ENCODE results near the gene MAPK7.

MAPK7 gene

DNA sequence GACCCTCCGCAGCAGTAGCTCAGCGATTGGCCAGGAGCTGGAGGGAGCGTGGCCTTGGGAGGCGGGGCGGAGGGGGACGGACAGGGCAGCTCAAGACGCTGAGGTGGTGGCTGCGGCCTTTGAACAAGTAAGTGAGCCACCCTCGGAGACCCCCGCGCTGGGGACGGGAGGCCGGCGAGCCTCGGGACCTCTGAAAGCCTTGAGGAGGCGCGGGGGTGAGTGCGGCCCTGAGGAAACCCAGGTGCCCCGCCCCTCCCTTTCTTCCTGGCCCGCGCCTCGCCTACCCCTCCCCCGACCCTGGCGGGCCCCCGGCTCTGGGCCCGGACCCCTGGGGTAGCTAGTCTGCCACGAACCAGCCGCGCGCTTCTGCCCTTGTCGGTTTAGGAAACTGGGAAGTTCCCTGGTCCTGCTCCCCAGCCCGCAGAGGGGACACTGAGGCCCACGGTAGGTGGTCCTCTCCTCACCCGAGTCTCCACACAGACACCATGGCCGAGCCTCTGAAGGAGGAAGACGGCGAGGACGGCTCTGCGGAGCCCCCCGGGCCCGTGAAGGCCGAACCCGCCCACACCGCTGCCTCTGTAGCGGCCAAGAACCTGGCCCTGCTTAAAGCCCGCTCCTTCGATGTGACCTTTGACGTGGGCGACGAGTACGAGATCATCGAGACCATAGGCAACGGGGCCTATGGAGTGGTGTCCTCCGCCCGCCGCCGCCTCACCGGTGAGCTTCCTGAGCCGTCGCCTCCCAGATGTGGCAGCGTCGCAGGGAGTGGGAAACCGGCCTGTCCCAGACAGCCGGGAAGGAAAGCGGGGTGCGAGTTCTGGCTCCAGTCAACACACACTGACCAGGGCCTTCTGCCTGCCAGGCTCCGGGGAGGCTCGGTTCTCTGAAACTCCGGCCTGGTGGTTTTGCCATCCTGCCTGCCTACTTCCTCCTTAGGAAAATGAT is at the start of gene MAPK7:
Gene MAPK7, plus strand, starts transcription at position 83 of the 945 bp plus-strand sequence. Its CDS starts 403 bp downstream, at position 486.
- no peak for DNase-seq

DNA sequence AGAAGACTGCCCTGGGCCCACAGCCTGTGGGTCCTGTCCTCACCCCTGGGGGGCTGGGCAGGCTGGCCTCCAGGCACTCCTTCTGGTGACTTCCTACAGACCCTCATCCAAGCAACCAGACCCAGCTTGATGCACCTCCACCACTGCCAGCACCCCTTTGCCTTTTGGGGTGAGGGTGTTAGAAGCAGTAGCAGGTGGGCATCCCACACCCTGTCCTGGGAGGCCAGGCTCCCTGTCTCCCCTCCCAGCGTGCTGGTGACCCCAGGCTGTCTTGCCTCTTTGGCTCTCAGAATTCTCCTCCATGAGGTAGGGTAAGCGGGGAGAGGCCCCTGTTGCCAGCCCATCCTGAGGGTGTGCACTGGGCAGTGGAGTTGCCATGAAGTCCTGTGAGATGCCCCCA is 49.2 kb upstream of the MAPK7 start:
- no peak for DNase-seq

DNA sequence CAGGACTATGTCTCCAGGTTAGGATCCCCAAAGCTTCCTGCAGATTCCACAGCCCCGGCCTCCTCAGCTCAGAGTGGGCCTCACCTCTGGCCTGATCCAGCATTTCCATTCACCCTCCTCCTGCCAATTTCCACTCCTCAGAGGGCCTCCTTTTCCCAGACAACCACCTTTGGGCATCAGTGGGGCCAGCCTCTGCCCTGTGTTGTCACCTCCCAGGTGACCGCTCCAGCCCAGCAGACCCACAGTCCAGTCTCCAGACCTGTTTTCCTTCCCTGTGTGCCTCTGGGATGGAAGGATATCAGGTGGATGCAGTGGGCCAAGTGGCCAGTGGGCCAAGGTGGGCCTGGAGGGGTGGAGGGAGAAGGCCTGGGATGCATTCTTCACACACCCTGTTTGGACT is 48.5 kb upstream of the MAPK7 start:
- DNase-seq: no peak

DNA sequence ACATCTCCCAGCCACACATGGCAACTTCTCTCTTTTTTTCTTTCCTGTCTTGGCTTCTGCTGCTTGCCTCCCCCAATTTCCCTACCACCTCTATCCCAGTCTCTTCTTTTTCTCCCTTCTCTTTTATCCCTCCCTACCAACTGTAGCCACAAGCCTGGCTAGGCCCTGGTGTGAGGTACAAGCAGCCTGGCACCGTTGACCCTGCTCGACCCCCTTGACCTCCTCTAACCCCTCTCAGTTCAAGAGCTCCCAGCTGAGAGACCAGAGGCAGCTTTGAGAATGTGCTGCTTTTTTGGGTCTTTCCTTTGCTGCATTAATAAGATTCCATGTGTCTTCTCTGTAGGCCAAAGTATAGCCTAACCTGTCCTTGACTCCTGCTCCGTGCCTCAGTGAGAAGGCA is 48.0 kb upstream of the MAPK7 start:
- no peak for DNase-seq

DNA sequence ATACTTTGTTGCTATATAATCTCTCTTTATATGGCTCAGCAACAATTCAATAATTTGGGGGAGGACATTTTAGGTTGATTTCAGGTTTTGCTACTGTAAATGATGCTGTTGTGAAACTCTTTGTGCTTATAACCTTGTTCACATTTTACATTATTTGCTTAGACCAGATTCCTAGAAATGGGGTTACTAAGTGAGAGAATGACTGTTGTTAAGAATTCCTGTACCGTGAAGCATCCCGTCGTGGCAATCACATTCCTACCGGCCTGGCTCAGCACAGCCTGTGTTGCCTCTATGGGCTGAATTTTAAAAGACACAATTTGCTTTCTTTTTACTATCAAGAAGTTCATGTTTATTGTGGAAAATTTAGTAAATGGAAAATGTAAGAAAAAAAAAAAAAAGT is 47.2 kb upstream of the MAPK7 start:
- DNase-seq: no peak

GRCh38 chr17:19331543-19332245 is 46.6 kb upstream of the MAPK7 start:
- no peak for DNase-seq

- DNase-seq: no peak
Measured at GRCh38 chr17:19332371-19333131, 45.7 kb upstream of the MAPK7 start.

DNA sequence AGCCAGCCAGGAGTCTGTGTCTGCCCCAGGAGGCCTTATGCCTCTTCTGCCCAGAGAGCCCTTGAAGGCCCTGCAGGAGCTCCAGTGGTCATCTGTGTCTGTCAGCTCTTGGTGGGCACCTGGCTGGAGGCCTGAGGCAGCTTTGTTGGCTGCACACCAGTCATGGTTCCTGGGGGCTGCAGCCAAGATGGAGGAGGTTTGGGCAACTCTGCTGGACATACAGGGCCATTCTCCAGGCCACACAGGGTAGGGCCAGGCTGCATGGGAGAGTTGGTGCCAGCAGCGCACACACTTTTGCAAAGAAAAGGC is 45.2 kb upstream of the MAPK7 start:
- no peak for DNase-seq

DNA sequence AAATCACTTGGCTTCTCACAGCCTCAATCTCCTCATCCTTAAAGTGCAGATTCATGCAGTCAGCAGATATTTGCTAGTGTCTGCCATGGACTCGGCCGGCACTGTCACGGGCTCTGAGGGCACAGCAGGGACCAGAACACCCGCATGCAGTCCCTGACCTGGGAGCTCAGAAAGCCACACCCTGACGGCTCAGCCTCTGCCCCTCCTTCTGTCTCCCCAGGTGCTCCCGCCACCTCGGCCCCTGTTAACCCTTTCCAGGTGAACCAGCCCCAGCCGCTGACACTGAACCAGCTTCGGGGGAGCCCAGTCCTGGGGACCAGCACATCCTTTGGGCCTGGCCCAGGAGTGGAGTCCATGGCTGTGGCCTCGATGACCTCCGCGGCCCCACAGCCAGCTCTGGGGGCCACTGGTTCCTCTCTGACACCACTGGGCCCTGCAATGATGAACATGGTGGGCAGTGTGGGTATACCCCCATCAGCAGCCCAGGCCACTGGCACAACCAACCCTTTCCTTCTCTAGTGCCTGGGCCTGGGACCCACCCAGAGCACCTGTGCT is 44.5 kb upstream of the MAPK7 start:
- DNase-seq: no peak

GRCh38 chr17:19334331-19334730 is 44.0 kb upstream of the MAPK7 start:
- no peak for DNase-seq

DNA sequence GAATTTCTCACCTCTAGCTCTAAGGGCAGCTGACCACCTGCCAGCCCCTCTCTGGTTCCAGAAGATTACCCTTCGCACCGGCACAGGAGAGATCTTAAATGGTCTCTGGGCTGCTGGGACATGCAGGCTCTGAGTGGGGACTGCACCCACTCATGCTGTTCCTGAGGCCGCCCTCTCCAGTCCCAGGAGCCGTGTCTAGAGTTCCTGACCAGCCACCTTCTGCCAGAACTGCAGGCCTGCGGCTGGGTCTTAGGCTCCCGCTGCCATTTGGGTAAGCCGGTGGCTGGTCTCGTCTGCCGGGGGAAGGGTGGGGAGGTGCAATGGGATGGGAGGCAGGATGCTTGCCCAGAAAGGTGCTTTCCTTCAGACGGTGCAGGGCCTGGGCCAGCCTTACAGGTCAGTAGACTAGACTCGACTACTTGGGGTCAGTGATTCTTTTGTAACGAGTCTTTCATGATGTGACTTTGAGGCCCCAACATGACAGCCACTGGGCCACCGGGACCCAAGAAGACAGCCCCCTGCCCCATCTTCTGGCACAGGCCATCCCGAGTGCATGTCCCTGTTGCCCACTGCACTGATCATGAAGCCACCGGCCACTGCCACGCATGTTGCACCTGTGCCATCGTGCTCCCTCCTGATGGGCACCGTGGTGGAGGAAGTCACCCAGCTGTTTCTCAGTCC is 42.2 kb upstream of the MAPK7 start:
- no peak for DNase-seq

GRCh38 chr17:19336938-19337711 is 41.2 kb upstream of the MAPK7 start:
- no peak for DNase-seq

- no peak for DNase-seq
Measured at GRCh38 chr17:19337712-19338023, 40.6 kb upstream of the MAPK7 start.

- no peak for DNase-seq
Measured at GRCh38 chr17:19338031-19338990, 40.0 kb upstream of the MAPK7 start.

DNA sequence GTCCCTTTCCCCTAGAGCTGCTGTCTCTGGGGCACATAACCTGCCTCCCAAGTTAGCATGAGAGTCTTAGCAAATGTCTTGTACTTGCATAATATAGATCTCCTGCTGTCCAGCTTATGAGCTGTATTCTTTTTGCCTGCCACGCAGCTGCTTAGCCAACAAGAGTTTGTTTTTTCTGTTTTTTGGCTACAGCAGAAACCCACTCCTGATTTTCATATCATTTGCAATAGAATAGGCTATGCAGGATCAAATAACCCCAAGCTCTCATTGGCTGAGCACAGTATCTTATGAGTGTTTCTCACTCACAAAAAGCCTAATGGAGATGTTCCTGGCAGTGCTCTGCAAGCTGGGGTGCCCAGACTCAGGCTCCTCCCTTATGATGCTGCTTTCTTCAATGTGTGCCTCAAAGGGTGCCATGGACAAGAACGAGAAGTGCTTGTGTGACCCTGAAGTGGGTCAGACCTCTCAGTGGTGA is 38.9 kb upstream of the MAPK7 start:
- no peak for DNase-seq

- no peak for DNase-seq
Measured at GRCh38 chr17:19341211-19341631, 37.1 kb upstream of the MAPK7 start.

DNA sequence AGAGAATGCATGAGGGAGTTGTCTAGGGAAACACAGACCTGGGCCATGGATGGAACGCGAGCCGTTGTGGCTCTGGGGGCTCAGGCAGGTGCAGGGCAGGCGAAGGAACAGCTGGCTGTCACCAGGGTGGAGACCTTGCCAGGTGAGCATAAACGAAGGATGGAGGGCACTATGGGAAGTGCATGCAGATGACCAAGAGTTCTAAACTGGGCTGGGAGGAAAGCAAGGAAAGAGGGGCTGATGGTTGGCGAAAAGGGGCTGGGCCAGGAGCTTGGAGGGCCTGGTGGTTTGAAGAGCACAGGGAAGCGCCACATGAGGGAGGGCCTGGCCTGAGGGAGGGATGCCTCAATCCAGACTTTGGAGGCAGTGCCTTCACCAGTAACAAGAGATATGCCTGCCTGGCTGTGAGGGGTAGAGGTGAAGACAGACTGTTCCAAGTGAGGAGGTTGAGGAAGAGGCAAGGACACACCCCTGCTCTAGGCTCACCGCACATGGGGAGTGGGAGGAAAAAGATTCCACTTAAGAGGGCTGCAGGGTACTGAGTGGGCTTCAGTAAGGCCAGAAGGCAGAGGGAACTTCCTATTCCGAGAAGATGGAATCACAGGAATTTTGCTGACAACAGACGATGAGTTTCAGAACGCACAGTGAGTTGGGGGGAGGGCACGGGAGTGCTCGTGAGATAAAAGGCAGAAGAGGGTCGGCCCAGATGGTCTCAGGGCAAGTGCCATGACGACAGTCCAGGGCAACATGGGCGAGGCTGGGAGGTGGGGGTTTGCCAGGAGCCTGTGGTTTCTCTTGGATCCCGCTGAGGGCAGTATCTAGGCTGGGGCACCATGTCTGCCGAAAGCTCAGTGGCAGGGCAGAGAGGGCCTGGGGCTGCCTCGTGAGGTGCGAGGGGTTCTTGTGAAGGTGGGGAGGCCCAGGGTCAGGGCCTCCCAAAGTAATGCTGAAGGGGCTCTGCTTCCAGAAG is 36.4 kb upstream of the MAPK7 start:
- no peak for DNase-seq

- DNase-seq: no peak
Measured at GRCh38 chr17:19342611-19343255, 35.6 kb upstream of the MAPK7 start.

GRCh38 chr17:19343256-19343630 is 35.1 kb upstream of the MAPK7 start:
- no peak for DNase-seq
